Measurements from ENCODE around the gene MFN2.

DNA sequence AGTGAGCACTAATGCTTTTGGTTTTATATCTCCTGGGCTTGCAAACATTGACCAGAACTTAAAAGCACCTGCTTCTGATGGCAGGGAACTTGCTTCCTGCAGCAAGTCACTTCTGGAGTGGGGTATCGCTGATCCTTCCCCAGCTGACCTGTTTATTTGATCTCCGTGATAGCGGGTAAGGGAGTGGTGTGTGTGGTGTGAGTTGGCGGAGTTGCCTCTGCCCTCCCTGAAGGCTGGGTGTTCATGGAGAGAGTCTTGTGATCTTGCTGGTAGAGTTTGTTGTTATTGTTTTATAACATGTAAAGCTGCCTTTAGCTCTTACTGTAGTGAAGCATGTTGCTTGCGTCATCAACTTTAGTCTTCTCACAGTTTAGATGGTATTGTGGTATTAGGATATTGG lies 3.9 kb downstream of the MFN2 start:
- TF ChIP-seq EZH2 (IDR thresholded peaks at IDR 0.05) = no peak
- TF ChIP-seq, protein P1, sequence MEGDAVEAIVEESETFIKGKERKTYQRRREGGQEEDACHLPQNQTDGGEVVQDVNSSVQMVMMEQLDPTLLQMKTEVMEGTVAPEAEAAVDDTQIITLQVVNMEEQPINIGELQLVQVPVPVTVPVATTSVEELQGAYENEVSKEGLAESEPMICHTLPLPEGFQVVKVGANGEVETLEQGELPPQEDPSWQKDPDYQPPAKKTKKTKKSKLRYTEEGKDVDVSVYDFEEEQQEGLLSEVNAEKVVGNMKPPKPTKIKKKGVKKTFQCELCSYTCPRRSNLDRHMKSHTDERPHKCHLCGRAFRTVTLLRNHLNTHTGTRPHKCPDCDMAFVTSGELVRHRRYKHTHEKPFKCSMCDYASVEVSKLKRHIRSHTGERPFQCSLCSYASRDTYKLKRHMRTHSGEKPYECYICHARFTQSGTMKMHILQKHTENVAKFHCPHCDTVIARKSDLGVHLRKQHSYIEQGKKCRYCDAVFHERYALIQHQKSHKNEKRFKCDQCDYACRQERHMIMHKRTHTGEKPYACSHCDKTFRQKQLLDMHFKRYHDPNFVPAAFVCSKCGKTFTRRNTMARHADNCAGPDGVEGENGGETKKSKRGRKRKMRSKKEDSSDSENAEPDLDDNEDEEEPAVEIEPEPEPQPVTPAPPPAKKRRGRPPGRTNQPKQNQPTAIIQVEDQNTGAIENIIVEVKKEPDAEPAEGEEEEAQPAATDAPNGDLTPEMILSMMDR (IDR thresholded peaks at IDR 0.05) = no peak
